H1 (cell line): Measurements from ENCODE around the gene SCG2. TPM values are rescaled to one million over a fixed set of nuclear protein-coding genes. Genes with fewer than 3 reads are reported as not detected.

ENCODE experiments used
- CEBPB ChIP-seq: IDR thresholded peaks from 2 replicates; pipeline ENCODE4 v1.6.1; 2012; ENCODE audit warnings: low read depth, low read length
- CHD2 ChIP-seq: IDR thresholded peaks from 2 replicates; pipeline ENCODE4 v1.6.1; 2012; ENCODE audit warnings: low read length, improper control_type of control experiment
- KDM4A ChIP-seq: IDR thresholded peaks from one replicate; pipeline ENCODE4 v1.7.1; 2012; ENCODE audit warnings: low read depth, mild to moderate bottlenecking, moderate library complexity, low read length, inconsistent platforms; ENCODE audit not compliant: severe bottlenecking
- PHF8 ChIP-seq: fragments of 200-600 bp; sonication (generic); conservative IDR thresholded peaks from 2 replicates; pipeline ENCODE4 v1.7.1; 2012; ENCODE audit warnings: low read depth, mild to moderate bottlenecking, inconsistent platforms, low read length, moderate library complexity
- POU5F1 ChIP-seq: IDR thresholded peaks from 2 replicates; pipeline ENCODE4 v1.6.1; 2011; ENCODE audit warnings: low read depth, mild to moderate bottlenecking, low read length, moderate library complexity
- RXRA ChIP-seq: IDR thresholded peaks from 2 replicates; pipeline ENCODE4 v1.6.1; 2011; ENCODE audit warnings: low read depth, mild to moderate bottlenecking, low read length, moderate library complexity; ENCODE audit not compliant: insufficient read depth
- TCF12 ChIP-seq: IDR thresholded peaks from 2 replicates; pipeline ENCODE4 v1.6.1; 2011; ENCODE audit warnings: low read depth, mild to moderate bottlenecking, low read length
- polyA plus RNA-seq, 7 experiments: library from polyadenylated mRNA; depleted of rRNA in 3 of 7; stranded (reverse) in 5 of 7; unstranded in 2 of 7; fragments of >200 nt in 5 of 7; fragments of 200-250 nt in 2 of 7; gene quantifications; 1 replicate in 5 of 7; 2 replicates in 1 of 7; 4 replicates in 1 of 7; pipeline versions ENCODE4 v1.2.1 to v1.2.3, GENCODE V29; 2011 to 2013; ENCODE audit warnings: missing spikeins in 2 of 7, mixed read lengths in 2 of 7
- total RNA-seq: library from RNA; stranded (reverse); fragmentation: NEBNext Ultra II Directional; extraction: Animal tissue kit (Norgen Biotek cat#: 25700); gene quantifications from 2 replicates; pipeline ENCODE4 v1.2.1, GENCODE V29; 2021
- TF ChIP-seq, protein P1 (sequence below): IDR thresholded peaks from 2 replicates; pipeline ENCODE4 v1.6.1; 2012; ENCODE audit warnings: low read length, inconsistent platforms

Gene SCG2
- total and polyA plus RNA-seq, 2 of the 8 experiments (the other 6 are each of a cell fraction or from before 2014, with no cell fraction given), result 0.54 to 1.0 TPM

DNA sequence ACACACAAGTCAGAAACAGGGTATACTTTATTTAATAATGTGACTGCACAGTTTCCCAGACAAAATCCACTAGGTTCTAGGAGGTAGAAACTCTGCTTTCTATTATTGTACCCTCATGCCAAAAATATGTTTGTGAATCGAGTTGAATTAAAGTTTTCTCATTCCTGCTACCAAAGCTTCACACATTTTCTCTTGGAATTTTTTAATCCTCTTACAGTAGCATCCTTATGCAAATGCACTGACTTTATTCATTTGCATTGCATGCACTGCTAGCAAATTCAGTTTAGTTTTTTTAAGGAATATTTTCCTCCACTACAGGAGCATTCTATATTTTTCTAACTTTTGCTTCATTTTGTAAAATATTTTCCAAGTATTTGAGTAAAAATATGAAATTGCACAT is 4.8 kb upstream of the SCG2 start (continued):
- no peak for TF ChIP-seq TCF12
- TF ChIP-seq RXRA, result no peak
- TF ChIP-seq POU5F1, result no peak
- no peak for TF ChIP-seq PHF8
- no peak for TF ChIP-seq CEBPB
- TF ChIP-seq, protein P1, sequence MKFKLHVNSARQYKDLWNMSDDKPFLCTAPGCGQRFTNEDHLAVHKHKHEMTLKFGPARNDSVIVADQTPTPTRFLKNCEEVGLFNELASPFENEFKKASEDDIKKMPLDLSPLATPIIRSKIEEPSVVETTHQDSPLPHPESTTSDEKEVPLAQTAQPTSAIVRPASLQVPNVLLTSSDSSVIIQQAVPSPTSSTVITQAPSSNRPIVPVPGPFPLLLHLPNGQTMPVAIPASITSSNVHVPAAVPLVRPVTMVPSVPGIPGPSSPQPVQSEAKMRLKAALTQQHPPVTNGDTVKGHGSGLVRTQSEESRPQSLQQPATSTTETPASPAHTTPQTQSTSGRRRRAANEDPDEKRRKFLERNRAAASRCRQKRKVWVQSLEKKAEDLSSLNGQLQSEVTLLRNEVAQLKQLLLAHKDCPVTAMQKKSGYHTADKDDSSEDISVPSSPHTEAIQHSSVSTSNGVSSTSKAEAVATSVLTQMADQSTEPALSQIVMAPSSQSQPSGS, result no peak
- no peak for TF ChIP-seq CHD2
- TF ChIP-seq KDM4A, result no peak
- TF ChIP-seq, all 59 proteins: peak for 0
